Measurements from ENCODE around the gene CCDC187.

- TF ChIP-seq POLR2A (IDR thresholded peaks at IDR 0.05; ENCODE audit: low read depth, low read length): no peak
- no peak for TF ChIP-seq POLR2AphosphoS5 (IDR thresholded peaks at IDR 0.05; ENCODE audit: low read depth, low read length)
- no peak for TF ChIP-seq TAF1 (IDR thresholded peaks at IDR 0.05; ENCODE audit: low read depth, low read length)
- no peak for TF ChIP-seq POU2F2 (IDR thresholded peaks at IDR 0.05; ENCODE audit: low read depth, low read length)
Observed at GRCh38 chr9:136259517-136259813, 44.4 kb downstream of the CCDC187 start.

Data from GM12891 (cell line).